Glutamatergic neuron (in vitro differentiated cells): ENCODE data around the gene PTPRN2. TPM values are rescaled to one million over a fixed set of nuclear protein-coding genes. Genes with fewer than 3 reads are reported as not detected.
A peak's percentile ranks its signal among the peaks of the same experiment; 100 is the strongest.

Experiments
- DNase-seq: peaks from one replicate; pipeline ENCODE4 v3.0.0; 2022
- H3K27ac Mint-ChIP-seq: one replicate; pipeline ENCODE4 v1.8.0; 2020; ENCODE audit warnings: mild to moderate bottlenecking, mixed read lengths, inconsistent platforms; ENCODE audit not compliant: unreplicated experiment
- H3K27me3 Mint-ChIP-seq: one replicate; pipeline ENCODE4 v1.8.0; 2020; ENCODE audit warnings: mild to moderate bottlenecking, moderate library complexity, mixed read lengths, inconsistent platforms; ENCODE audit not compliant: unreplicated experiment
- H3K36me3 Mint-ChIP-seq: one replicate; pipeline ENCODE4 v1.8.0; 2020; ENCODE audit warnings: mild to moderate bottlenecking, mixed read lengths, inconsistent platforms; ENCODE audit not compliant: unreplicated experiment
- H3K4me1 Mint-ChIP-seq: one replicate; pipeline ENCODE4 v1.8.0; 2020; ENCODE audit warnings: mild to moderate bottlenecking, low read depth, mixed read lengths, inconsistent platforms; ENCODE audit not compliant: unreplicated experiment
- H3K4me3 Mint-ChIP-seq: one replicate; pipeline ENCODE4 v1.8.0; 2020; ENCODE audit warnings: mild to moderate bottlenecking, mixed read lengths, inconsistent platforms; ENCODE audit not compliant: unreplicated experiment
- H3K9me3 Mint-ChIP-seq: one replicate; pipeline ENCODE4 v1.8.0; 2020; ENCODE audit warnings: mild to moderate bottlenecking, moderate library complexity, mixed read lengths, inconsistent platforms; ENCODE audit not compliant: unreplicated experiment
- CTCF ChIP-seq: fragments of 200-600 bp; sonication (generic); IDR thresholded peaks from one replicate; pipeline ENCODE4 v1.5.0; 2021; ENCODE audit not compliant: partially characterized antibody, unreplicated experiment
- total RNA-seq: library from RNA; stranded (reverse); fragmentation: NEBNext Ultra II Directional; extraction: Animal tissue kit (Norgen Biotek cat#: 25700); gene quantifications from one replicate; pipeline ENCODE4 v1.2.1, GENCODE V29; 2021; ENCODE audit not compliant: unreplicated experiment

PTPRN2 gene
- total RNA-seq, 1 donor from 2014 or later: 49.0 TPM

- H3K27me3 Mint-ChIP-seq: peaks cover 8% of the 10 kb centered on the region
- no peak for DNase-seq
- H3K36me3 Mint-ChIP-seq: peaks cover 20% of the 10 kb centered on the region
- no peaks in the 10 kb centered on the region for H3K4me1 Mint-ChIP-seq
- TF ChIP-seq CTCF: no peak
- peaks cover 21% of the 10 kb centered on the region for H3K9me3 Mint-ChIP-seq
- peak overlapping the region; percentile 55 for H3K27ac Mint-ChIP-seq
- H3K4me3 Mint-ChIP-seq: no peak overlapping the region
Observed at GRCh38 chr7:158072991-158073730, 514.5 kb downstream of the PTPRN2 start.

- Mint-ChIP-seq H3K27me3 (peaks cover 7% of the 10 kb centered on the region), H3K4me3 (no peak overlapping the region), H3K36me3 (peaks cover 20% of the 10 kb centered on the region), H3K27ac (no peak overlapping the region), H3K4me1 (peaks cover 10% of the 10 kb centered on the region), H3K9me3 (peaks cover 22% of the 10 kb centered on the region)
- DNase-seq: no peak
- no peak for TF ChIP-seq CTCF
Observed at GRCh38 chr7:158070222-158070920, 517.3 kb downstream of the PTPRN2 start.

- H3K36me3 Mint-ChIP-seq: peaks cover 20% of the 10 kb centered on the region
- peaks cover 22% of the 10 kb centered on the region for H3K9me3 Mint-ChIP-seq
- H3K27ac Mint-ChIP-seq: no peak overlapping the region
- DNase-seq: no peak
- TF ChIP-seq CTCF: no peak
- H3K27me3 Mint-ChIP-seq: peaks cover 4% of the 10 kb centered on the region
- H3K4me1 Mint-ChIP-seq: peaks cover 10% of the 10 kb centered on the region
- no peak overlapping the region for H3K4me3 Mint-ChIP-seq
Observed at GRCh38 chr7:158068853-158069252, 518.8 kb downstream of the PTPRN2 start.

- H3K4me1 Mint-ChIP-seq: peaks cover 10% of the 10 kb centered on the region
- H3K4me3 Mint-ChIP-seq: no peak overlapping the region
- no peak for DNase-seq
- peaks cover 22% of the 10 kb centered on the region for H3K9me3 Mint-ChIP-seq
- peaks cover 4% of the 10 kb centered on the region for H3K27me3 Mint-ChIP-seq
- H3K36me3 Mint-ChIP-seq: peaks cover 20% of the 10 kb centered on the region
- H3K27ac Mint-ChIP-seq: no peak overlapping the region
- TF ChIP-seq CTCF: no peak
Observed at GRCh38 chr7:158067931-158068482, 519.6 kb downstream of the PTPRN2 start.
